C4-2B (cell line): ENCODE data around the gene NUDC.

Experiments used
- H3K27ac ChIP-seq: fragments of 450-650 bp; 2 replicates; pipeline ENCODE4 v1.5.1; 2017
- CTCF ChIP-seq: fragments of 450-650 bp; conservative IDR thresholded peaks from 2 replicates; pipeline ENCODE4 v1.5.1; 2017; ENCODE audit warnings: mild to moderate bottlenecking
- ZFX ChIP-seq: fragments of 450-650 bp; IDR thresholded peaks from 2 replicates; pipeline ENCODE4 v1.6.1; 2017

Gene NUDC

DNA sequence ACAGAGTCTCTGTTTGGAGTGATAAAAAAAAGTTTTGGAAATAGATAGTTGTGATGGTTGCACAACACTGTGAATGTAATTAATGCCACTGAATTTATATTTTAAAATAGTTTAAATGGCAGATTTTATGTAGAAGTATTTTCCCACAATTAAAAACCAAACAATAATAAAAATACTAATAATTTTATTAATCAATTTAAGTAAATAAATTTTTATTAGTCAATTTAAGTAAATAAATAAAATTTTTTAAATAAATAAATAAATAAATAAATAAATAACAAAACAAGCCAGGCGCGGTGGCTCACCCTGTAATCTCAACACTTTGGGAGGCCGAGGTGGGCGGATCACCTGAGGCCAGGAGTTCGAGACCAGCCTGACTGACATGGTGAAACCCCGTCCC lies 43.7 kb downstream of the NUDC start:
- H3K27ac ChIP-seq, result no peak overlapping the region
- TF ChIP-seq CTCF (no peak), ZFX (no peak)

DNA sequence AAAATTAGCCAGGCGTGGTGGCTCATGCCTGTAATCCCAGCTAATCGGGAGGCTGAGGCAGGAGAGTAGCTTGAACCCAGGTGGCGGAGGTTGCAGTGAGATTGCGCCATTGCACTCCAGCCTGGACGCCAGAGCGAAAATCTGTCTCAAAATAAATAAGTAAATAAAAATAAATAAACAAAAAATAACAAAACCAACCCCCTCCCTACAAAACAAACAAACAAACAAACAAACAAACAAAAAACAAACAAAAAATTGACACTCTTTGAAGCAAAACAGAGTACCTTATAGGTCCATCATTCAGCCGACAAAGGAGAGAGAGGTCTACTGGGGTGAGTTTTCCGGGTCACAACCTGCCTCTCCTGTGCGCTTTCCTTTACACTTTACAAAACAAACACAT lies 44.1 kb downstream of the NUDC start:
- H3K27ac ChIP-seq, result no peak overlapping the region
- no peak for TF ChIP-seq ZFX
- no peak for TF ChIP-seq CTCF

- H3K27ac ChIP-seq, result no peak overlapping the region
- TF ChIP-seq ZFX (no peak), CTCF (no peak)
Measured at GRCh38 chr1:26970810-26971209, 49.3 kb downstream of the NUDC start.

DNA sequence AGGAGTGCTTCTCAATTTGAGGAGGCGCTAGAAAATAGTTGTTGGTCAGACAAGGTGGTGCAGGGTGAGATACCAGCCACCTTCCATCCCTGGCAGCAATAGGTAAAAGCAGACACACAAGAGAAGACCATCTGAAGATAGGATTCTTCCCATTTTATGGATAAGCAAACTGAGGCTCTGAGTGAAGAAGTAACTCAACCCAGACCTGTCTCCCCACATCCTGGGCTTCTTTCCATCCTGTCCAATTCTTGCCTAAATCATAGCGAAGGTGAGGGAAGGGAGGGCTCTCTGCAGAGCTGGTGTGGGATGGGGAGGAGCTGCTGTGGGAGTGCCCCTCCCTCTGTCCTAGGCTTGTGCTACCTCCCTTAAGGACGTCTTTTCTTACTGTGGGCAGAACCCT lies 50.0 kb downstream of the NUDC start:
- TF ChIP-seq ZFX, result no peak
- TF ChIP-seq CTCF, result no peak
- no peak overlapping the region for H3K27ac ChIP-seq

GRCh38 chr1:26972390-26972789 lies 50.8 kb downstream of the NUDC start:
- no peak for TF ChIP-seq ZFX
- no peak overlapping the region for H3K27ac ChIP-seq

- no peak overlapping the region for H3K27ac ChIP-seq
- TF ChIP-seq CTCF, result no peak
- TF ChIP-seq ZFX, result no peak
Measured at GRCh38 chr1:26972821-26973220, 51.3 kb downstream of the NUDC start.

GRCh38 chr1:26976621-26977510 lies 55.3 kb downstream of the NUDC start:
- TF ChIP-seq CTCF (no peak), ZFX (no peak)

DNA sequence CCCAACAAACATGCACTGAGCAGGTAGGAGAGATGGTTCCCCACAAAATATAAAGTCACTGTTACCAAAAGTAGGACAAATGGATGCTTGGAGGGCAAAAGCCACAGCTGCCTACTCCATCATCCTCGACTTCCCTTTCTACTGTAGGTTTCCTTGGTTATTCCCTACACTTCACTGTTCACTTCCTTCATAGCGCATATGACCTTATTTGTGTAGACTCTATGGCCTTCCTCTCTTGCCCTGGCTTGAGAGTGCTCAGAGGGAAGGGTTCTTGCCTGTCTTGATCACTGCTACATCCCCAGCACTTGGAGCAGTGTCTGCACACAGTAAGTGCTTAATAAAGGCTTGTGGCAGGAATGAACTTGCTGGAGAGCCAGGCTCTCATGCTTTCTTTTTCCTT lies 57.4 kb downstream of the NUDC start:
- no peak for TF ChIP-seq CTCF
- no peak for TF ChIP-seq ZFX
- H3K27ac ChIP-seq, result no peak overlapping the region

More at GRCh38 chr1:26976621-26977510, 55.3 kb downstream of the NUDC start:
- no peak overlapping the region for H3K27ac ChIP-seq
